Sigmoid colon (tissue), 4 donors: ENCODE data around the gene CCR8.

Experiments
- CTCF ChIP-seq, 4 experiments: fragments of 450-650 bp in 3 of 4; fragments of 200-600 bp in 1 of 4; IDR thresholded peaks; one replicate each; pipeline ENCODE4 v1.5.1; 2016 to 2019; ENCODE audit warnings: antibody characterized with exemption in 4 of 4, mild to moderate bottlenecking in 3 of 4, moderate library complexity in 2 of 4
- EP300 ChIP-seq, 4 donors: sonication (generic); formaldehyde crosslinking; IDR thresholded peaks; one replicate each; pipeline ENCODE4 v1.6.1; 2017; ENCODE audit warnings: antibody characterized with exemption in 4 of 4
- POLR2A ChIP-seq, 2 donors: fragments of 450-650 bp; IDR thresholded peaks; one replicate each; pipeline ENCODE4 v1.6.1; 2016; ENCODE audit warnings: antibody characterized with exemption in 2 of 2, mild to moderate bottlenecking in 2 of 2, moderate library complexity in 2 of 2
- POLR2AphosphoS5 ChIP-seq, 4 donors: sonication (generic); formaldehyde crosslinking; IDR thresholded peaks; one replicate each; pipeline ENCODE4 v1.6.1; 2017; ENCODE audit warnings: antibody characterized with exemption in 4 of 4

GRCh38 chr3:39281533-39281932, 48.0 kb upstream of the CCR8 start:
- TF ChIP-seq CTCF (IDR thresholded peaks at IDR 0.05) (no peak), POLR2A (IDR thresholded peaks at IDR 0.05) (no peak), POLR2AphosphoS5 (IDR thresholded peaks at IDR 0.05) (no peak), EP300 (IDR thresholded peaks at IDR 0.05) (no peak)
